ENCODE measurements around the gene TACC2. TPM values are rescaled to one million over a fixed set of nuclear protein-coding genes. Genes with fewer than 3 reads are reported as not detected.

TACC2 gene
- total and polyA plus RNA-seq, 2 donors (not counting 1 experiment from before 2014, with no cell fraction given): not detected

- Histone ChIP-seq H3K4me1 (ENCODE audit: control insufficient read depth in 2 of 2, insufficient read depth in 2 of 2, low read length in 2 of 2) (no peaks in the 10 kb centered on the region), H3K9ac (ENCODE audit: low read length) (no peak overlapping the region), H3K4me3 (ENCODE audit: control extremely low read depth in 1 of 5, extremely low read depth in 1 of 5, insufficient read depth in 1 of 5, low read depth in 2 of 5, low read length in 4 of 5) (no peak overlapping the region), H3K27me3 (replicated peaks in 1 of 4; ENCODE audit: control extremely low read depth in 1 of 4, control insufficient read depth in 3 of 4, insufficient read depth in 4 of 4, low read length in 3 of 4) (no peaks in the 10 kb centered on the region), H3K36me3 (replicated peaks in 1 of 2; ENCODE audit: control extremely low read depth in 1 of 2, control insufficient read depth in 1 of 2, extremely low read depth in 1 of 2, insufficient read depth in 2 of 2, low read length in 1 of 2) (no peaks in the 10 kb centered on the region), H3K27ac (ENCODE audit: low read length in 2 of 2) (no peak overlapping the region), H3K79me2 (ENCODE audit: control insufficient read depth, insufficient read depth, low read length) (no peaks in the 10 kb centered on the region), H4K20me1 (ENCODE audit: control insufficient read depth, insufficient read depth, low read length, poor library complexity, severe bottlenecking) (no peaks in the 10 kb centered on the region), H3K4me2 (replicated peaks; ENCODE audit: low read depth, low read length, poor library complexity, severe bottlenecking) (no peak overlapping the region), H3K9me3 (ENCODE audit: control extremely low read depth in 1 of 3, control insufficient read depth in 2 of 3, insufficient read depth in 1 of 3, low read length in 2 of 3) (peaks cover 0 to 3% (median 0%) of the 10 kb centered on the region in 3 donors), H2AFZ (ENCODE audit: insufficient read depth, low read depth, low read length, poor library complexity, severe bottlenecking) (no peak overlapping the region)
- ATAC-seq (ENCODE audit: low read depth): no peak
- no peak for TF ChIP-seq EZH2 (IDR thresholded peaks at IDR 0.05; ENCODE audit: borderline replicate concordance, insufficient read depth, low read depth, low read length, poor library complexity, severe bottlenecking)
- no peak for TF ChIP-seq CTCF (IDR thresholded peaks at IDR 0.05)
- Mint-ChIP-seq H3K4me1 (no peaks in the 10 kb centered on the region), H3K9me3 (ENCODE audit: insufficient read depth) (no peaks in the 10 kb centered on the region), H3K27ac (no peak overlapping the region), H3K4me3 (no peak overlapping the region), H3K27me3 (no peaks in the 10 kb centered on the region)
- WGBS (ENCODE audit: insufficient coverage): 86% methylated on average over 5 of the region's 9 CpGs
- CTCF ChIA-PET: interaction anchor here (1.0 kb wide), 1 partner anchor 11 kb away, joined by 3 read pairs; no protein-coding TSS in a partner anchor
- no peak for DNase-seq
- intact Hi-C loops (cut with micrococcal nuclease): no loop called here
- POLR2A ChIA-PET: no interaction called here
Measured at GRCh38 chr10:122086416-122087240, 97.7 kb downstream of the TACC2 start.

DNA sequence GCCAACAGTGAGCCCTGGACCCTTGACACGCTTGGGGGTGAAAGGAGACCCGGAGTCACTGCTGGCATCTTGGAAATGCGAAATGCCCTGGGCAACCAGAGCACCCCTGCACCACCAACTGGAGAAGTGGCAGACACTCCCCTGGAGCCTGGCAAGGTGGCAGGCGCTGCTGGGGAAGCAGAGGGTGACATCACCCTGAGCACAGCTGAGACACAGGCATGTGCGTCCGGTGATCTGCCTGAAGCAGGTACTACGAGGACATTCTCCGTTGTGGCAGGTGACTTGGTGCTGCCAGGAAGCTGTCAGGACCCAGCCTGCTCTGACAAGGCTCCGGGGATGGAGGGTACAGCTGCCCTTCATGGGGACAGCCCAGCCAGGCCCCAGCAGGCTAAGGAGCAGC is 98.5 kb downstream of the TACC2 start:
- Histone ChIP-seq H2AFZ (ENCODE audit: insufficient read depth, low read depth, low read length, poor library complexity, severe bottlenecking) (no peak overlapping the region), H3K79me2 (ENCODE audit: control insufficient read depth, insufficient read depth, low read length) (no peaks in the 10 kb centered on the region), H3K4me3 (ENCODE audit: control extremely low read depth in 1 of 5, extremely low read depth in 1 of 5, insufficient read depth in 1 of 5, low read depth in 2 of 5, low read length in 4 of 5) (no peak overlapping the region), H4K20me1 (ENCODE audit: control insufficient read depth, insufficient read depth, low read length, poor library complexity, severe bottlenecking) (no peaks in the 10 kb centered on the region), H3K27ac (ENCODE audit: low read length in 2 of 2) (no peak overlapping the region), H3K9ac (ENCODE audit: low read length) (no peak overlapping the region), H3K36me3 (replicated peaks in 1 of 2; ENCODE audit: control extremely low read depth in 1 of 2, control insufficient read depth in 1 of 2, extremely low read depth in 1 of 2, insufficient read depth in 2 of 2, low read length in 1 of 2) (no peaks in the 10 kb centered on the region), H3K9me3 (ENCODE audit: control extremely low read depth in 1 of 3, control insufficient read depth in 2 of 3, insufficient read depth in 1 of 3, low read length in 2 of 3) (peaks cover 0 to 3% (median 0%) of the 10 kb centered on the region in 3 donors), H3K27me3 (replicated peaks in 1 of 4; ENCODE audit: control extremely low read depth in 1 of 4, control insufficient read depth in 3 of 4, insufficient read depth in 4 of 4, low read length in 3 of 4) (no peaks in the 10 kb centered on the region), H3K4me2 (replicated peaks; ENCODE audit: low read depth, low read length, poor library complexity, severe bottlenecking) (no peak overlapping the region), H3K4me1 (ENCODE audit: control insufficient read depth in 2 of 2, insufficient read depth in 2 of 2, low read length in 2 of 2) (no peaks in the 10 kb centered on the region)
- H3K27me3 Mint-ChIP-seq: no peaks in the 10 kb centered on the region
- H3K4me1 Mint-ChIP-seq: no peaks in the 10 kb centered on the region
- H3K4me3 Mint-ChIP-seq: no peak overlapping the region
- no peak for TF ChIP-seq EZH2 (IDR thresholded peaks at IDR 0.05; ENCODE audit: borderline replicate concordance, insufficient read depth, low read depth, low read length, poor library complexity, severe bottlenecking)
- TF ChIP-seq CTCF (IDR thresholded peaks at IDR 0.05): no peak
- POLR2A ChIA-PET: interaction anchor here (0.6 kb wide), 1 partner anchor 115 kb away, joined by 4 read pairs; no protein-coding TSS in a partner anchor
- no peak for ATAC-seq (ENCODE audit: low read depth)
- DNase-seq: no peak
- WGBS (ENCODE audit: insufficient coverage): 87% methylated on average over 9 of the region's 9 CpGs
- intact Hi-C loops (cut with micrococcal nuclease): no loop called here
- CTCF ChIA-PET: interaction anchor here (1.0 kb wide), 1 partner anchor 10 kb away, joined by 3 read pairs; no protein-coding TSS in a partner anchor
- no peak overlapping the region for H3K27ac Mint-ChIP-seq
- H3K9me3 Mint-ChIP-seq (ENCODE audit: insufficient read depth): no peaks in the 10 kb centered on the region

Measured in B cell (primary cell).